Left lung (tissue), 10 donors: ENCODE measurements around the gene SLC22A17. TPM values are rescaled to one million over a fixed set of nuclear protein-coding genes. Genes with fewer than 3 reads are reported as not detected.

Source experiments
- ATAC-seq: fragments of 200-7000 bp; cut with Tn5 transposase; one replicate; pipeline ENCODE4 v1.9.1; 2020; ENCODE audit warnings: moderate library complexity
- DNase-seq, 4 donors: peaks; one replicate each; pipeline ENCODE4 v3.0.0-alpha.2; 2013 to 2020
- H3K27ac ChIP-seq, 2 donors: fragments of 200-600 bp; sonication (generic) in 1 of 2; one replicate each; pipeline versions ENCODE4 v1.5.0 to v1.8.0; 2020 to 2021
- H3K27me3 ChIP-seq, 2 donors: fragments of 200-600 bp; sonication (generic) in 1 of 2; one replicate each; pipeline versions ENCODE4 v1.5.0 to v1.8.0; 2020 to 2021
- H3K36me3 ChIP-seq, 2 donors: fragments of 200-600 bp; sonication (generic) in 1 of 2; one replicate each; pipeline versions ENCODE4 v1.5.0 to v1.8.0; 2020 to 2021
- H3K4me1 ChIP-seq, 2 donors: fragments of 200-600 bp; one replicate each; pipeline ENCODE4 v1.8.0; 2021
- H3K4me3 ChIP-seq, 2 donors: fragments of 200-600 bp; sonication (generic) in 1 of 2; one replicate each; pipeline versions ENCODE4 v1.5.0 to v1.8.0; 2020 to 2021; ENCODE audit warnings: mild to moderate bottlenecking in 1 of 2
- H3K9me3 ChIP-seq, 2 donors: fragments of 200-600 bp; sonication (generic) in 1 of 2; one replicate each; pipeline versions ENCODE4 v1.5.0 to v1.8.0; 2020 to 2021
- CTCF ChIP-seq, 2 donors: fragments of 200-600 bp; sonication (generic) in 1 of 2; IDR thresholded peaks; one replicate each; pipeline versions ENCODE4 v1.5.0 to v1.8.0; 2021; ENCODE audit warnings: antibody characterized with exemption in 2 of 2
- intact Hi-C, 2 donors: fragments of 100-400 bp; cut with DNase I; formaldehyde crosslinking; loops; one replicate each; pipeline versions ENCODE4 v1.11.2 to v1.14.2; 2022
- polyA plus RNA-seq, 6 donors: library from polyadenylated mRNA; unstranded; fragments of 120-200 nt; gene quantifications; one replicate each; pipeline ENCODE4 v1.2.1, GENCODE V29; 2013; ENCODE audit not compliant: insufficient read length in 6 of 6
- total RNA-seq, 2 donors: library from RNA; stranded (reverse); fragmentation: NEBNext Ultra II Directional; extraction: Animal tissue kit (Norgen Biotek cat#: 25700); gene quantifications; one replicate each; pipeline ENCODE4 v1.2.1, GENCODE V29; 2021
- donor health status: DM: no; HTN: yes; CAD: no.
- donor health status: DM: no; HTN: no; CAD: no.

Gene SLC22A17
- total and polyA plus RNA-seq, 8 donors = 13.2 to 41.5 (median 32.2) TPM

- no peak for ATAC-seq
- H3K4me3 ChIP-seq = peak overlapping the region; percentile 82 to 85
These were observed 44.7 kb downstream of the SLC22A17 start for GRCh38 chr14:23307687-23308644.

GRCh38 chr14:23307146-23307530 is 45.5 kb downstream of the SLC22A17 start:
- DNase-seq = no peak
- Histone ChIP-seq H3K36me3 (peaks cover 0 to 31% of the 10 kb centered on the region in 2 donors), H3K9me3 (no peaks in the 10 kb centered on the region), H3K27me3 (no peaks in the 10 kb centered on the region), H3K27ac (peak overlapping the region; percentile 78 to 84), H3K4me3 (peak overlapping the region; percentile 82 to 85), H3K4me1 (peaks cover 25 to 41% of the 10 kb centered on the region in 2 donors)
- TF ChIP-seq CTCF (IDR thresholded peaks at IDR 0.05) = no peak
- intact Hi-C loops = no loop called here
- ATAC-seq = no peak

More at GRCh38 chr14:23307687-23308644, 44.7 kb downstream of the SLC22A17 start:
- H3K4me1 ChIP-seq = peaks cover 25 to 39% of the 10 kb centered on the region in 2 donors
- intact Hi-C loops = no loop called here
- no peaks in the 10 kb centered on the region for H3K27me3 ChIP-seq
- H3K9me3 ChIP-seq = no peaks in the 10 kb centered on the region
- H3K36me3 ChIP-seq = peaks cover 0 to 35% of the 10 kb centered on the region in 2 donors
- peak overlapping the region in 1 of 2 donors; percentile 78 for H3K27ac ChIP-seq
- DNase-seq = no peak
- TF ChIP-seq CTCF (IDR thresholded peaks at IDR 0.05) = no peak

- intact Hi-C loops = no loop called here
- ATAC-seq (peak; percentile 77), DNase-seq (peak; percentile 90 to 94 (median 92))
- Histone ChIP-seq H3K27ac (peak within 1 kb of the TSS; percentile 78 to 84), H3K36me3 (peaks cover 0 to 25% of the 10 kb centered on the region in 2 donors), H3K9me3 (no peaks in the 10 kb centered on the region), H3K27me3 (no peaks in the 10 kb centered on the region), H3K4me1 (peaks cover 25 to 41% of the 10 kb centered on the region in 2 donors), H3K4me3 (peak within 1 kb of the TSS; percentile 82 to 85)
- no peak for TF ChIP-seq CTCF (IDR thresholded peaks at IDR 0.05)
These were observed 46.1 kb downstream of the SLC22A17 start, which contains the start of gene BCL2L2 for GRCh38 chr14:23306412-23307145. Gene BCL2L2, plus strand, starts transcription at chr14:23306833. Its CDS starts 935 bp downstream, at chr14:23307768.

- intact Hi-C loops = no loop called here
These were observed 50.1 kb downstream of the SLC22A17 start, which contains the start of gene PPP1R3E for GRCh38 chr14:23302290-23303225. Gene PPP1R3E, minus strand, starts transcription at chr14:23302859. Its CDS starts 283 bp downstream, at chr14:23302576.

More at GRCh38 chr14:23302290-23303225, 50.1 kb downstream of the SLC22A17 start, which contains the start of gene PPP1R3E:
- H3K4me1 ChIP-seq = peaks cover 21 to 48% of the 10 kb centered on the region in 2 donors
- TF ChIP-seq CTCF (IDR thresholded peaks at IDR 0.05) = no peak
- peaks cover 0 to 11% of the 10 kb centered on the region in 2 donors for H3K36me3 ChIP-seq
- peak; percentile 54 for ATAC-seq
- DNase-seq = peak; percentile 46 to 93 (median 71)
- H3K27me3 ChIP-seq = no peaks in the 10 kb centered on the region
- H3K4me3 ChIP-seq = peak within 1 kb of the TSS; percentile 74 to 90
- no peaks in the 10 kb centered on the region for H3K9me3 ChIP-seq
- H3K27ac ChIP-seq = peak within 1 kb of the TSS; percentile 97 to 99
